Kidney (tissue), 14 donors: ENCODE data around the gene SH3RF3. TPM values are rescaled to one million over a fixed set of nuclear protein-coding genes. Genes with fewer than 3 reads are reported as not detected.
A peak's percentile ranks its signal among the peaks of the same experiment; 100 is the strongest.

Source experiments
- DNase-seq, 5 donors: peaks; one replicate each; pipeline ENCODE4 v3.0.0-alpha.2; 2013 to 2020
- FAIRE-seq: peaks from 2 replicates; lab custom pipeline; 2012; peaks lifted over from hg19 to GRCh38; lab: Jason Lieb, UNC
- H3K27ac ChIP-seq, 2 donors: one replicate each; pipeline ENCODE4 v1.7.0; 2013; ENCODE audit warnings: low read depth in 2 of 2, low read length in 2 of 2, inconsistent platforms in 1 of 2
- H3K27me3 ChIP-seq: one replicate; pipeline ENCODE4 v1.7.1; 2013; ENCODE audit warnings: low read length, inconsistent platforms; ENCODE audit not compliant: control insufficient read depth, insufficient read depth
- H3K36me3 ChIP-seq, 3 donors: one replicate each; pipeline versions ENCODE4 v1.7.0 to v1.7.1; 2013; ENCODE audit warnings: low read length in 3 of 3, control low read depth in 1 of 3, inconsistent platforms in 1 of 3; ENCODE audit not compliant: insufficient read depth in 3 of 3, control insufficient read depth in 2 of 3
- H3K4me1 ChIP-seq, 3 donors: one replicate each; pipeline versions ENCODE4 v1.7.0 to v1.7.1; 2013; ENCODE audit warnings: low read length in 3 of 3, inconsistent platforms in 1 of 3, low read depth in 1 of 3; ENCODE audit not compliant: control insufficient read depth in 2 of 3, insufficient read depth in 2 of 3
- H3K4me3 ChIP-seq, 3 donors: one replicate each; pipeline versions ENCODE4 v1.7.0 to v1.8.1; 2013; ENCODE audit warnings: low read length in 3 of 3, control low read depth in 1 of 3, inconsistent platforms in 1 of 3
- H3K9ac ChIP-seq, 3 donors: one replicate each; pipeline versions ENCODE4 v1.7.0 to v1.7.1; 2013; ENCODE audit warnings: low read length in 3 of 3, control low read depth in 1 of 3, inconsistent platforms in 1 of 3
- H3K9me3 ChIP-seq, 3 donors: one replicate each; pipeline versions ENCODE4 v1.7.0 to v1.7.1; 2013; ENCODE audit warnings: low read length in 3 of 3, control low read depth in 1 of 3, inconsistent platforms in 1 of 3; ENCODE audit not compliant: control insufficient read depth in 2 of 3, insufficient read depth in 1 of 3
- CTCF ChIP-seq: IDR thresholded peaks from 3 replicates; pipeline ENCODE4 v1.5.1; 2012; ENCODE audit warnings: mild to moderate bottlenecking, moderate library complexity, borderline replicate concordance; ENCODE audit not compliant: insufficient read depth; ENCODE audit errors: extremely low read depth
- intact Hi-C: fragments of 100-400 bp; cut with DNase I; formaldehyde crosslinking; loops from one replicate; pipeline ENCODE4 v1.11.1; 2022
- polyA plus RNA-seq: library from polyadenylated mRNA; stranded (reverse); fragments of 350-450 nt; fragmentation: Illumina TruSeq; extraction: RNeasy Lipid Tissue Mini Kit (QIAGEN cat#74804); gene quantifications from one replicate; pipeline ENCODE4 v1.2.3, GENCODE V29; 2014; ENCODE audit warnings: low read depth, low replicate concordance; ENCODE audit not compliant: insufficient read depth
- total RNA-seq: library from RNA; stranded (reverse); fragmentation: NEBNext Ultra II Directional; extraction: Animal tissue kit (Norgen Biotek cat#: 25700); gene quantifications from one replicate; pipeline ENCODE4 v1.2.1, GENCODE V29; 2021
- donor health status: control.
- donor health status: control.
- donor health status: control.
- donor health status: control.
- donor health status: control.
- donor health status: DM: yes; HTN: yes; CAD: no.
- donor health status: Normal renal cell carcinoma (clear cell type).

SH3RF3 gene
- total and polyA plus RNA-seq, 2 donors from 2014 or later: 1.7 to 10.7 TPM

- no peak overlapping the region for H3K9ac ChIP-seq
- H3K9me3 ChIP-seq: peaks cover 0 to 3% (median 0%) of the 10 kb centered on the region in 3 donors
- FAIRE-seq (no peak), DNase-seq (peak in 1 of 5 donors; percentile 26)
- intact Hi-C loops: no loop called here
- H3K27ac ChIP-seq: peak overlapping the region in 1 of 2 donors; percentile 7
- no peak overlapping the region for H3K4me3 ChIP-seq
- no peak for TF ChIP-seq CTCF
- peaks cover 3% of the 10 kb centered on the region for H3K27me3 ChIP-seq
- H3K36me3 ChIP-seq: no peaks in the 10 kb centered on the region
- H3K4me1 ChIP-seq: peaks cover 6 to 20% (median 15%) of the 10 kb centered on the region in 3 donors
Measured at GRCh38 chr2:109264595-109265328, 135.8 kb downstream of the SH3RF3 start.

- peaks cover 6 to 20% (median 15%) of the 10 kb centered on the region in 3 donors for H3K4me1 ChIP-seq
- intact Hi-C loops: no loop called here
Measured at GRCh38 chr2:109265369-109265768, 136.4 kb downstream of the SH3RF3 start.

GRCh38 chr2:109265953-109266352, 136.9 kb downstream of the SH3RF3 start:
- Histone ChIP-seq H3K9ac (peak overlapping the region in 1 of 3 donors; percentile 27), H3K4me3 (peak overlapping the region in 1 of 3 donors; percentile 34), H3K36me3 (no peaks in the 10 kb centered on the region), H3K4me1 (peaks cover 6 to 18% (median 15%) of the 10 kb centered on the region in 3 donors), H3K27ac (no peak overlapping the region), H3K9me3 (peaks cover 0 to 3% (median 0%) of the 10 kb centered on the region in 3 donors), H3K27me3 (peaks cover 3% of the 10 kb centered on the region)
- FAIRE-seq (no peak), DNase-seq (no peak)
- intact Hi-C loops: no loop called here
- TF ChIP-seq CTCF: no peak

More at GRCh38 chr2:109265369-109265768, 136.4 kb downstream of the SH3RF3 start:
- FAIRE-seq (no peak), DNase-seq (peak in 1 of 5 donors; percentile 26)
- TF ChIP-seq CTCF: no peak
- peaks cover 0 to 3% (median 0%) of the 10 kb centered on the region in 3 donors for H3K9me3 ChIP-seq
- H3K9ac ChIP-seq: no peak overlapping the region
- H3K27ac ChIP-seq: peak overlapping the region in 1 of 2 donors; percentile 7
- no peaks in the 10 kb centered on the region for H3K36me3 ChIP-seq
- no peak overlapping the region for H3K4me3 ChIP-seq
- H3K27me3 ChIP-seq: peaks cover 3% of the 10 kb centered on the region
